Fibroblast of lung (primary cell): ENCODE results near the gene PLA2G2C. TPM values are rescaled to one million over a fixed set of nuclear protein-coding genes. Genes with fewer than 3 reads are reported as not detected.

Experiments
- DNase-seq, 2 donors: peaks; one replicate each; pipeline versions ENCODE4 v3.0.0 to v3.0.0-alpha.2; 2010; ENCODE audit warnings: low read depth in 2 of 2
- H2AFZ ChIP-seq: 2 replicates; pipeline ENCODE4 v1.5.1; 2012; ENCODE audit warnings: low read length, control low read depth, inconsistent platforms
- H3K27ac ChIP-seq: 2 replicates; pipeline ENCODE4 v1.5.1; 2011; ENCODE audit warnings: low read length, control low read depth; ENCODE audit not compliant: insufficient read depth
- H3K27me3 ChIP-seq: 2 replicates; pipeline ENCODE4 v1.5.1; 2011; ENCODE audit warnings: mild to moderate bottlenecking, low read length; ENCODE audit not compliant: control insufficient read depth, insufficient read depth
- H3K36me3 ChIP-seq: 2 replicates; pipeline ENCODE4 v1.5.1; 2011; ENCODE audit warnings: low read length; ENCODE audit not compliant: control insufficient read depth, insufficient read depth
- H3K4me1 ChIP-seq: 2 replicates; pipeline ENCODE4 v1.5.1; 2011; ENCODE audit warnings: low read length; ENCODE audit not compliant: control insufficient read depth, insufficient read depth; ENCODE audit errors: extremely low read depth
- H3K4me2 ChIP-seq: 2 replicates; pipeline ENCODE4 v1.5.1; 2011; ENCODE audit warnings: low read length, control low read depth; ENCODE audit not compliant: insufficient read depth; ENCODE audit errors: extremely low read depth
- H3K4me3 ChIP-seq, 4 experiments: fragments of 200-600 bp in 1 of 4; sonication (generic) in 1 of 4; replicated peaks in 1 of 4; 2 replicates each; pipeline ENCODE4 v1.5.1; 2011 to 2016; ENCODE audit warnings: low read length in 4 of 4, low read depth in 3 of 4, mild to moderate bottlenecking in 3 of 4, control low read depth in 2 of 4, inconsistent platforms in 1 of 4, mixed read lengths in 1 of 4; ENCODE audit not compliant: insufficient read depth in 1 of 4; ENCODE audit errors: control extremely low read depth in 1 of 4
- H3K79me2 ChIP-seq: 2 replicates; pipeline ENCODE4 v1.5.1; 2012; ENCODE audit warnings: mild to moderate bottlenecking, low read length, inconsistent platforms; ENCODE audit not compliant: control insufficient read depth, insufficient read depth
- H3K9ac ChIP-seq: 2 replicates; pipeline ENCODE4 v1.5.1; 2011; ENCODE audit warnings: mild to moderate bottlenecking, low read length, control low read depth; ENCODE audit not compliant: insufficient read depth
- H3K9me3 ChIP-seq: 2 replicates; pipeline ENCODE4 v1.5.1; 2012; ENCODE audit warnings: low read depth, low read length; ENCODE audit not compliant: control insufficient read depth, insufficient read depth
- H4K20me1 ChIP-seq: 2 replicates; pipeline ENCODE4 v1.5.1; 2011; ENCODE audit warnings: low read length; ENCODE audit not compliant: control insufficient read depth, insufficient read depth; ENCODE audit errors: extremely low read depth
- CTCF ChIP-seq, 2 donors: IDR thresholded peaks in 1 of 2; conservative IDR thresholded peaks in 1 of 2; 1 replicate in 1 of 2; 2 replicates in 1 of 2; pipeline ENCODE4 v1.5.1; 2011 to 2012; ENCODE audit warnings: low read length in 2 of 2, control low read depth in 1 of 2, inconsistent platforms in 1 of 2, low read depth in 1 of 2, mild to moderate bottlenecking in 1 of 2
- EZH2 ChIP-seq: IDR thresholded peaks from 2 replicates; pipeline ENCODE4 v1.5.1; 2012; ENCODE audit warnings: low read length, control low read depth, mild to moderate bottlenecking; ENCODE audit errors: missing control alignments
- polyA plus RNA-seq, 2 donors: library from polyadenylated mRNA; depleted of rRNA in 1 of 2; stranded (reverse) in 1 of 2; unstranded in 1 of 2; fragments of >200 nt; gene quantifications; 2 replicates each; pipeline ENCODE4 v1.2.1, GENCODE V29; 2011 to 2012; ENCODE audit warnings: missing spikeins in 1 of 2
- total RNA-seq: library from RNA; depleted of rRNA; stranded (reverse); fragments of >200 nt; gene quantifications from 2 replicates; pipeline ENCODE4 v1.2.1, GENCODE V29; 2014

PLA2G2C gene
- total and polyA plus RNA-seq, 2 donors (not counting 1 experiment from before 2014, with no cell fraction given), result not detected

DNA sequence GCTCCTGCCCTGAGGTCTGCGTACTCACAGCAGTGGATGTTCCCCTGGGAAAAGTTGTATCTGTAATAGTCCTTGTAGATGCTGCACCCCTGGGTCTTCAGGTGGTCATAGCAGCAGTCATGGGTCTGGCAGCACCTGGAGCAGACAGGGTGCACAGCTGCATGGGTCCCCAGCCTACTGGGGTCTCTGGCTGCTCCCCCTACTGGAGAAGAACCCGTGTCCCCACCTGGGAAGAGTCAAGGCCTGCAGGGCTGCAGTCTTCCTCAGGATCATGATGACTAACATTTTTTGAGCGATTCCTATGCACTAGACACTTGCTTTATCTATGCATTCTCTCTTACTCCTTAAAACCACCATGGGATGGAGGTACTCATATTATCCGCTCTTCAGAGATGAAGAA is 70.8 kb downstream of the PLA2G2C start:
- H2AFZ ChIP-seq, result no peak overlapping the region
- no peak overlapping the region for H3K4me2 ChIP-seq
- H4K20me1 ChIP-seq, result no peaks in the 10 kb centered on the region
- no peak overlapping the region for H3K27ac ChIP-seq
- DNase-seq, result no peak
- no peaks in the 10 kb centered on the region for H3K79me2 ChIP-seq
- H3K36me3 ChIP-seq, result no peaks in the 10 kb centered on the region
- H3K9me3 ChIP-seq, result no peaks in the 10 kb centered on the region
- no peak overlapping the region for H3K4me3 ChIP-seq
- no peak for TF ChIP-seq EZH2
- no peak for TF ChIP-seq CTCF (conservative IDR thresholded peaks at IDR 0.05 in 1 of 2, IDR thresholded peaks at IDR 0.05 in 1 of 2; ENCODE audit: low read depth in 1 of 2, low read length in 2 of 2)
- no peaks in the 10 kb centered on the region for H3K4me1 ChIP-seq
- peaks cover 11% of the 10 kb centered on the region for H3K27me3 ChIP-seq
- H3K9ac ChIP-seq, result no peak overlapping the region

DNA sequence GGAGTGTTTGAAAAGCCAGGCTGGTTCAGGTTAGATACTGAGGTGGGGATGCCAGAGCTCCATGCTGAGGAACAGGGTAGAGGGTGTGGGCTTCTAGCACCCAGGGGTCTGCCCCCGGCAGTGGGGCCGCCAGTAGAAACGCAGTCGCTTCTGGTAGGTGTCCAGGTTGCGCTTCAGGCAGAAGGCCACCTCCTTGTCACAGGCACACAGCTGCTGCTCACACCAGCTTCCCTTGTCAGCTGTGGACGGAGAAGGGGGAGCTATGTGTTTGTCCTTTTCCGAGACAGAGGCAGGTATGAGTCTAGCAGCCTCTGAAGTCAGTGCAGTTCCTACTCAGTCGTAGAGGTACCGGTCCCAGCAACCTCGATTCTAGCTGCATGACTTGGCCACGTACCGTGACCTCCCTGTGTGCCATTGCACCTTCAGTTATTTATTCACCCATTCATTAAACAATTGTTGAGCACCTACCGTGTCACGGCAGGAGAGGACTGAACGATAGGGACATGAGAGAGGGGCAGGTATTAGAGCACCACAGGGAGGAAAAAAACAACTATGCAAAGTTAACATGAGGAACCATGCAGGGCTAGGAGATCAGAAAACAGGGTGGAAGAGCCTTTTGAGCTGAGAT is 72.2 kb downstream of the PLA2G2C start:
- Histone ChIP-seq H3K4me1 (no peaks in the 10 kb centered on the region), H2AFZ (no peak overlapping the region), H3K36me3 (no peaks in the 10 kb centered on the region), H3K79me2 (no peaks in the 10 kb centered on the region), H3K27ac (no peak overlapping the region), H3K4me2 (no peak overlapping the region), H3K9me3 (no peaks in the 10 kb centered on the region), H3K9ac (no peak overlapping the region), H3K27me3 (peaks cover 10% of the 10 kb centered on the region), H3K4me3 (no peak overlapping the region), H4K20me1 (no peaks in the 10 kb centered on the region)
- no peak for DNase-seq
- no peak for TF ChIP-seq EZH2

Other genes starting within 250 kb of the PLA2G2C start
- gene PLA2G2A, start 206.9 kb downstream of the PLA2G2C start, total RNA-seq, result 0.77 TPM in 1 of 2 replicates, not detected in the other
- 0.61 TPM in 1 of 2 replicates, not detected in the other for gene PLA2G2A, start 206.9 kb downstream of the PLA2G2C start, polyA plus RNA-seq
- 9.8 and 27.4 TPM in 2 replicates for gene PLA2G5, start 116.3 kb downstream of the PLA2G2C start, total RNA-seq
- 1.1 and 7.2 TPM in 2 replicates for gene PLA2G5, start 116.3 kb downstream of the PLA2G2C start, polyA plus RNA-seq
- gene PLA2G2D, start 67.0 kb downstream of the PLA2G2C start, total RNA-seq, result not detected in 2 replicates
- not detected in 2 replicates for gene PLA2G2D, start 67.0 kb downstream of the PLA2G2C start, polyA plus RNA-seq
- not detected in 2 replicates for gene PLA2G2F, start 47.2 kb downstream of the PLA2G2C start, total RNA-seq
- gene PLA2G2F, start 47.2 kb downstream of the PLA2G2C start, polyA plus RNA-seq, result not detected in 2 replicates
- 0.33 and 0.77 TPM in 2 replicates for gene UBXN10, start 422 bp downstream of the PLA2G2C start, total RNA-seq
- gene UBXN10, start 422 bp downstream of the PLA2G2C start, polyA plus RNA-seq, result not detected in 2 replicates
- not detected in 2 replicates for gene VWA5B1, start 104.4 kb upstream of the PLA2G2C start, total RNA-seq
- gene VWA5B1, start 104.4 kb upstream of the PLA2G2C start, polyA plus RNA-seq, result not detected in 2 replicates